ENCODE results near the gene AGPAT3.

The AGPAT3 gene

DNA sequence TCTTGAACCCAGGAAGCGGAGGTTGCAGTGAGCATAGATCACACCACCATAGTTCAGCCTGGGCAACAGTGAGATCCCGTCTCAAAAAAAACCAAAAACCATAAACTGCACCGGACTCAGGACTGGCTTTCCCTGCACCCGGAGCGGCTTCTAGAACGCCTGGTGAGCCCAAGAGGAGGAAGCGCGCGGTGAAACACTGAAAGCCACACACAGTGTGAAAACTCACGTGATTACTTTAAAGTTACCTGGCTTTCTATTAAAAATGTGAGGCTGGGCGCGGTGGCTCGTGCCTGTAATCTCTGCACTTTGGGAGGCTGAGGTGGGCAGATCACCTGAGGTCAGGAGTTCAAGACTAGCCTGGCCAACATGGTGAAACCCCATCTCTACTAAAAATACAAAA is 140.0 kb downstream of the AGPAT3 start:
- no peak for DNase-seq

DNA sequence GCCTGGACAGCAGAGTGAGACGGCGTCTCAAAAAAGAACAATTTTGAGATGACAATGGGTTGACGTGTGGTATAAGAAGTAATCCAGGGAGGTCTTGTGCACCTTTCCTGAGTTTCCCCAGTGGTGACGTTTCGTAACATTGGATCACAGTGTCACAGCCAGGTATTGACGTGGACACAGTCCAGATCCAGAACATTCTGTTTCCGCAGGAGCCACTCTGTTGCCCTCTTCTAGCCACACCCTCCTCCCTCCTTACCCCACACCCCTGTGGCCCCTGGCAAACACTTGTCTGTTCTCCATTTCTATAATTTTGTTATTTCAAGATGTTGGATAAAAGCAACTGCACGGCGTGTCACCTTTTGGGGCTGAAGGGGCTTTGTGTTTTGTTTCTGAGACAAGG is 140.6 kb downstream of the AGPAT3 start:
- DNase-seq, result no peak

DNA sequence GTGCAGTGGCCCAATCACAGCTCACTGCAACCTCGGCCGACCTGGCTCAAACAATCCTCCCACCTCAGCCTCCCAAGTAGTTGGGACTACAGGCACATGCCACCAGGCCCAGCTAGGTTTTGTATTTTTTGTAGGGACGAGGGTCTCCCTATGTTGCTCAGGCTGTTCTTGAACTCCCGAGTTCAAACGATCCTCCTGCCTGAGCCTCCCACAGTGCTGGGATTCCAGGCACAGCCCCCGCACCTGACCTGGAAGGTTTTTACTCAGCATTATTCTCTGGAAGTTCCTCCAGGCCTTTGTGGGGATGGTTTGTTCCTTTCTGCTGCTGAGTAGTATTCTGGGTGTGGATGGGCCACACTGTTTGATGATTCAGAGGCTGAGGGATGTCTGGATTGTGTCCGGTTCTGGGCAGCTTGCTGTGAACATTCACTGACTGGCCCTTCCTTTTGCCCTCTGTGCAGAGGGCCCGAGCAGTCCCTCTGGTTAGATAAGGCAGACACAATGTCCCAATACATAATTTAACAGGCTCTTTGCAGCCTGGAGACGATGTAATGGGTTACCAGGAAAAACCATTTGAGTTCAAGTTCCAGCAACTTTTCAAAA is 141.1 kb downstream of the AGPAT3 start:
- DNase-seq, result no peak

DNA sequence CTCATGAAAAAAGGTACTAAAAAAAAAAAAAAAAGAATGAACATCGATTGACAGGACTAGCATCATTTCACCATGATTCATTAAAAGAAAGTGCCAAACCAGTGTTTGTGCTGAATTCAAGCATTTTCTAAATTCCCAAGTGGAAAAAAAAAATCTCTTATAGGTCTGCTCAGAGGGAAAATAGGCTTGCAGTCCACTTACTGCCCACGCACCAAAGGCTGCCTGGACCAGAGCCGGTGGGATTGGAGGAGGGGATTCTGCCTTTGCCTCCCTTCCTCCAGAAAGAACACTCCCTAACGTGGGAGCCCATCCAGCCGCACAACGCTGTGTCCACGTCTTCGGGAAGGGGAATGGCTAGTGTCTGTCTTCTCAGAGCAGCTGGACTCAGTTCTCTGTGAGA is 141.6 kb downstream of the AGPAT3 start:
- no peak for DNase-seq

DNA sequence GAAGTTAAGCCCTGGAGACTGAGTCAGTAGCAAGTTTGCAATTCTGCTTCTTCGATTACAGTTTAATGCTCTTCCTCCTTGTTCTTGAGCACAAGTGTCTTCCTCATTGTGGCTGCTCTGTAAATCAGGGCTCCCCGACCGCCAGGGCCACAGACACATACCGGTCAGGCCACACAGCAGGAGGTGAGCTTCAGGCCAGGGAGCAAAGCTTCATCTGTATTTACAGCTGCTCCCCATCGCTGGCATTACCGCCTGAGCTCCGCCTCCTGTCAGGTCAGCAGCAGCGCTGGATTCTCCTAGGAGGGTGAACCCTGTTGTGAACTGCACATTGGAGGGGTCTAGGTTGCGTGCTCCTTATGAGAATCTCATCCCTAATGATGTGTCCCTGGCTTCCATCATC is 145.4 kb downstream of the AGPAT3 start:
- no peak for DNase-seq

DNA sequence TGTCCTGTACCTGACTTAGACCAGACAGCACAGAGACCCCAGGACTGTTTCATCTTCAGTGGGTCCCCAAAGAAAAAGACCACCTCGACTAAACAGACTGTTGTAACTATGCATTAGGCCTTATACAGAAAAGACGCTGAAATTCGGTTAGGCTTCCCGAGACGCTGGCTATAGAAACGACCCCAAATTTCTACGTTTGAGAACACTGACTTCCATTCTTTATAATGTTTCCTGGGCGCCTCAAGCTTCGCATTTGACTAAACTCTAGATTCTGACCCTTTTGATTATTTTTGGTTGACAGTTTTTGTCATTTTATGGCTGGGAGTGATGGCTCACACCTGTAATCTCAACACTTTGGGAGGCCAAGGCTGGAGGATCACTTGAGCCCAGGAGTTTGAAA is 146.1 kb downstream of the AGPAT3 start:
- no peak for DNase-seq

DNA sequence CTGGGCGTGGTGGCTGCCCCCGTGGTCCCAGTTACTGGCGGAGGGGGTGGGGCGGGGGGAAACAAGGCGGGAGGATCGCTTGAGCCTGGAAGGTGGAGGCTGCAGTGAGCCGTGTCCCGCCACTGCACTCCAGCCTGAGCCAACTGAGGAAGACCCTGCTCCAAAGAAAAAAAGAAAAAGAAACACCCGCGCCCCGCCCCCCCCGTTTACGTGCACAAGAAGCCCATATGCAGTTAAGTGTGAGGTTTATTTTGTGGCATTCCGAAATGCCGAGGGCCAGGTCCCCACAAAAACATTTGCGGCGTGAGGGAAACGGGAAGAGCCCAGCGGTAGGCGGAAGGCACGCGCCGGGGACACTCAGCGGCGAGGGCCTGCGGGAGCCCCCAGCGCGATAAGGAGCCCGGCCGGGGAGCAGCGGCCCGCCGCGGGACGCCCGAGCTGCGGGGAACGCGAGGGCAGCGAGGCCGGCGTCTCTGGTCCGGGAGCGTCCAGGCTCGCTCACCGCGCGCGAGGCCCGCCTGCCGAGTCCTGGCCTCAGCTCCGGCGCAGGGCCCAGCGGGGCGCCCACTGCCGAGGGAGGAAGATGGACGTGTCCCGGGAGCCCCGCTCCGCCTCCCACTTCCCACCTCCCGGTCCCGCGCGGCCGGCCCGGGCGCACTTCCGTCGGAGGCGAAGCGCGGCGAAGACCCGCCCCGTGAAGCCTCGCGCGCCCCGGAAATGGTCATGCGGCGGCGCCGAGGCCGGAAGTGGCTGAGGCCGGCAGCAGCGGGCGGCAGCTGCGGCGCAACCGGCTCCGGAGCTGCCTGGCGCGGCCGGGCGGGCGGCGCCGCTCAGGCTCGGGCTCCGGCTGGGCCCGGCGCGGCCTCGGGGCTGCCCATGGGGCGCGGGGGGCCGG is 146.8 kb downstream of the AGPAT3 start, which contains the start of gene TRAPPC10:
Gene TRAPPC10 (plus strand): TSS at position 731 of the 895 bp plus-strand sequence. CDS start 185 bp downstream, outside the sequence.
- peak; percentile 33 to 72 (median 46) for DNase-seq

DNA sequence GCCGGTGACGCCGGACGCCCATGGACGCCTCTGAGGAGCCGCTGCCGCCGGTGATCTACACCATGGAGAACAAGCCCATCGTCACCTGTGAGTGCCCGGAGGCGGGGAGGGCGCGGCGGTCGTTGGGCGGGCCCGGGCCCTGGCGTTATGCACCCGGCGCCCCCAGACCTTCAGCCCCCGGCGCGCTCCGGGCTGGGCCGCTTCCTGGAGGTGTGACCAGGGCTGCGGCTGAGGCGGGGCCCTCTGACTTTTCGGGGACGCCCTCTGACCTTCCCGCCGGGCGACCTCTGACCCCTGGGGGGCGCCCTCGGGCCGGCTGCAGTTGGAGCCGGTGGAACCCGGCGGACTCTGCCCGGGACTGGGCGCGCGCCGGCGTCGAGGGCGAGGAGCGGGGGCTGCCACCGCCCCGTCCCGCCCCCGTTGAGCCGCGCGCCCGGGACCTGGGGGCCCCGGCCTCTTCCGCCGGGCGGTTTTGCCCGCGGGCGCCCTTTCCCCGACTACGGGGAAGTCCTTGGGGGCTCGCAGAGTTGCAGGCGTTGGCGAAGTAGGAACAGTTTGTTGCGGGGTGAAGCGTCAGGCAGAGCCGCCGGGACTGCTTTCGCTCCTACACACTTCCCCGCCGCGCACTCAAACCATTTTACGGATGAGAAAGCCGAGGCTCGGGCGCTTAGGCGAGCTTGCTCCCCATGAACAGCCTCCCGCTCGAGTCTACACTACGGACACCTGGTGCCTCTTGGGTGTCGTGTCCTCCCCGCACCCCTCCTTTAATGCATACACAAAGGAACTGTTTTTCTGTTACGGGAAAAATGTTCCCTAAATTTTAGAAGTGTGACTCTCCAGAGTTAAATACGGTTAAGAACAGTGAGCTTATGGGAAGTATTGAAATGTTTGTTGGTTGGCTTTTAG is 147.7 kb downstream of the AGPAT3 start:
- peak; percentile 26 to 72 (median 50) for DNase-seq

DNA sequence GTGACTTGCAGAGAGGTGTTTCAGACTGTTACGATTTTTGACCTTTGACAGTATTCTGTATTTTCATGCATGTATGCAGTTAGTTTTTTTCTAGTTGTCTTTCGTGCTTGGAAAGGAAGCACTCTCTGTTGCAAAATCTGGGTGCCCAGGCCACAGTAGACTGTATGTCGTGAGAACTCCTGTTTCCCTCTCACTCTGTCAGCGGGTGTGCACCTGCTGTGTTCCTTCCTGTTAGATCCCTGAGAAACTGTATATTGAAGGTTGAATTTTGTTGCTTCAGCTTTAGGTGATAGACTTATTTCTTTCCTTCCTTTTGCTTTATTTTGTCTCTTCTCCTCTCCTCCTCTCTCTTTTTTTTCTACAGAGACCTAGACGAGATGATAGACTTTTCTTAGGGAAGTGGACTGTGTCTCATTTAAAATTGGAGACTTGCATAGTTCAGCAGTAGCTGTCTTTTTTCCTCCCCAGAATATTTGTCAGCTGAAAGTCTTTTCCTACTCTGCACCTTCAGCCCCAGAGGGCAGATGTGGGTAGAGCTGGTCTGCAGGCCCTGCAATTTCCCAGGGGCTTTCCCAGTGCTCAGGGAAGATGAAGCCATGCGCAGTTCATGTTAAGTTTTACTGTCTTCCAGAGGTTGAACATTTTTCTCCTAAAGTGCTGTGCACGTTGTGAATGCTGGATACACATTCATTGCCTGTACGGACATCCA is 148.5 kb downstream of the AGPAT3 start:
- no peak for DNase-seq

DNA sequence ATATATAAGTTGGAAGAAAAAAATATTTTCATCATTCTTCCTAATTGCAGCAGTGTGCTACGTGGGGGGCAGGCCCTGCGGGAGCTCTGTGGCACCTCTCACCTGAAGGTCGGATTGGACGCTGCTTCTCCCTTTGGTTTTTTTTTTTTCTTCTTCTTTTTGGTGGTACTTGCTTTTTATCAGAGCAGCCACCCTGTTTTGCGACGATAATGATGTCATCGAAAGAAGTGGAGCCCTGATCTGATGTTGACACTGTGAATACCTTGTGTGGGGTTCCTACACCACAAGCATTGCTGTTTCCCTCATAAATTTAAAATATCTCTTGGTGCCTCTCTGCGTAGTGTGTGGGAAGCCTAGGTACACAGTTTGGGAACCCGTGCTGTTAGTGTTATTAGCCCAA is 152.6 kb downstream of the AGPAT3 start:
- DNase-seq, result no peak

DNA sequence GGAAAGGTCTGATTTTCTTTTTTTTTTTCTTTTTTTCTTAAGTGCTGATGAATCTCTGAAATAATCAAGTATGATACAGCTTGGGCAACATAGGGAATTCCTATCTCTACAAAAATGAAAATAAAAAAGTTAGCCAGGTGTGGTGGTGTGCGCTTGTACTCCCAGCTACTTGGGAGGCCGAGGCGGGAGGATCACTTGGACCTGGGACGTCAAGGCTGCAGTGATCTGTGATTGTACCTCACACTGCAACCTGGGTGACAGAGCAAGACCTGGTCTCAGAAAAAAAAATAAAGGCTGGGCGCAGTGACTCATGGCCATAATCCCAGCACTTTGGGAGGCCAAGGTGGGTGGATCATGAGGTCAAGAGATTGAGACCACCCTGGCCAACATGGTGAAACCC is 153.1 kb downstream of the AGPAT3 start:
- no peak for DNase-seq

DNA sequence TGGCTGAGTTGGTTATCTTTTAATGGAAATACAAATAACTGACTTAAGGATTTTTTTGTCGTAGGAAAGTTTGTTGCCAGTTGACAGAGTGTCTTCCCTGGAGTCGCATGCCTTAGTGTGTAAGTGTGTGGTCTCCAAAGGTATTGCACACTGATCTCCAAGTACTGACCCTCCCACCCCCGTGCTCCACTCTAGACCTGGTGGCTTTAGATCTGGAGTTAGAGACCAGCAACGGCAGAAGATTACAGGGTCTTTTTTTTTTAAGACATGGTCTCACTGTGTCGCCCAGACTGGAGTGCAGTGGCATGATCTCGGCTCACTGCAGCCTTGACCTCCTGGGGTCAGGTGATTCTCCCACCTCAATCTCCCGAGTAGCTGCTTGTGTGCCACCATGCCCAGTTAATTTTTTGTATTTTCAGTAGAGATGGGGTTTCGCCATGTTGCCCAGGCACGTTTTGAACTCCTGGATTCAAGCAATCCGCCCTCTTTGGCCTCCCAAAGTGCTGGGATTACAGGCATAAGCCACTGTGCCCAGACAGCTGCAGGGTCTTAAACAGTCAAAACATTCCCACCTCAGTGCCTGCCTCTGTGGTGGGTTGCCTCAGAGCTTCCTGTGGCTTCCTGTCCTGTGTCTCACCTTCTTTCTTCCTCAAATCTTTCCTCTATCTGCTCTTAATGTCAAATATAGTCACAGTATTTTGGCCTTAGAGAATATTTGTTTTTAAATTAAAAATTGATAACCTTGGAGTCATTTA is 154.0 kb downstream of the AGPAT3 start:
- DNase-seq, result no peak

DNA sequence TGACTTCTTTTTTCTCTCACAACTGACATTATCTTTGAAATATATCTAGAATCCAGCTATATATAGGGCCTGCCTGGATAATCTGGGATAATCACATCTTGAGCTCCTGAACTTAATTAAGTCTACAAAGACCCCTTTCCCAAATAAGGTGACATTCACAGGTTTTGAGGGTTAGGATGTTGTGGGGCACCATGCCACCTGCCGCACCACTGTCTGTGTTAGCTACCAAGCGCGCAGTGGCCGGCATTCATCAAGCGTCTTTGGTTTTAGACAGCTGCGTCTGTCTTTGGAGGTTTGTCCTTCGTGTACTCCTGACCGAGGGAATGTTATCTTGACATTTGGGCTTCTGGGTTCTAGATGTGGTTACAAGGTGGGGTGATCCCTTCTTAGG is 154.5 kb downstream of the AGPAT3 start:
- no peak for DNase-seq

DNA sequence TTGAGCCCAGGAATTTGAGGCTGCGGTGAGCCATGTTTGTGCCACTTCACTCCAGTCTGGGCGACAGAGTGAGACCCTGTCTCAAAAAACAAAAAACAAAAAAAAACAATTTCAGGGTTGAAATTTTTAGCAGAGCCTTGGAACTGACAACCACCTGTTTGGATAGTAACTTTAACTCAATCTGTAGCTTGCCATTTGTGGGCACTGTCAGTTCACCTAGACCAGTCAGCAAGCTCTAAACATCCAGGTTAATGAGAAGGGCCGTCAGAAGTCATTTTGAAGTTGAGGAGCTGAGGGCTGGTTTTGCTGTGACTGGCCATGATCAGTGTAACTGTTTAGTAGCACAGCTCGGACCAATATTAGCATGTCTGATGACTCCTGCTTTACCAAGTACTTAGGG is 155.5 kb downstream of the AGPAT3 start:
- no peak for DNase-seq

DNA sequence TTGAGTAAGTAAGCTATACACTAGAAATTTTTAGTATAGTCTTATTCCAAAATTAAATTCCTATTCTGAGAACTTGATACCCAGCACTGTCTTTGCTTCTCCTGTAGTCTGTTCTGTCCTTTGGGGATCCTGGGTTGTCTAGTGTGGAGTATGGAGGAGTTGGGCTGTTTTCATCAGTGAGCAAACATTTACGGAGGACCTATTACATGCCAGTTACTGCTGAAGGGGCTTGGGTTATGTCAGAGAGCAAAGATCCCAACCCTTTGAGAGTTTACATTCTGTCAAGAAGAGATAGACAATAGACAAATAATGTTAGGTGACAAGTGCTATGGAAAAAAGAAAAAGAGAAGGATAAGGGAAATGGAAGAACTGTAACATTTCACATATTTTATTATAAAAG is 156.0 kb downstream of the AGPAT3 start:
- no peak for DNase-seq

DNA sequence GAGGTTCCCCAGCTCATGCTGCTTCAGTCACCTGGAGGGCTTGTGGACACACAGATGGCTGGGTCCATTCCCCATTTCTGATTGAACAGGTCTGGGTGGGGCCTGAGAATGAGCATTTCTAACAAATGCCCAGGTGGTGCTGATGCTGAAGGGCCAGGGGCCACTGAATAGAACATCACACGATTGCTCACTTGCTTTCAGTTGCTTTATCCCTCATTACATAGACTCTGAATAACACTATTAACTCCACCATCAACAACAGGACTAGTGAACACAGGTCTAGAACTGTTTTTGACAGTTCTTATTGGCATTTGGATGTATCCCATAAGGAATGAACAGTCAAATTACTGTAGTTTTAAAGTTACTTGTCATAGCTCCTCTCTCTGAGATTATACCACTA is 159.2 kb downstream of the AGPAT3 start:
- DNase-seq, result no peak

DNA sequence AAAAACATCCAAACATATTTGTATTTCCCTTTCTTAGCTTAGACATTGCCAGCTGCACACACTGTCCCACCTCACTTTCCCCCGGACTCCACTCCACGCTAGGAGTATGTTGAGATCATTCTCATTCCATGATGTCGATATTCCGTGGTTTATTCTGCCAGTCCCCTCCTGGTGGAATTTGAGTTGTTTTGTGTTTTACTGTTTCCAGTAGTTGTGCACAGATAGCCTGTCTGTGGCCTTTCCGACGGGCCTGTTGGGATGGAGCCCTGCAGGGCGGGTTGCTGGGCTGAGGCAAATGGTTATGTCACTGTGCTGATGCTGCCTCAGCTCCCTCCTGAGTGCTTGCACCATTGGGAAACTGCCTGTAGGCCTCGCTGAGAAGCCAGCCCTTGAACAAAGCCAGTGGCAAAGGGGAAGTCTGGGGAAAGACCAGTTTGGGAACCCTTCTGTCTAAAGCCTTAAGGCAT is 159.9 kb downstream of the AGPAT3 start:
- no peak for DNase-seq

DNA sequence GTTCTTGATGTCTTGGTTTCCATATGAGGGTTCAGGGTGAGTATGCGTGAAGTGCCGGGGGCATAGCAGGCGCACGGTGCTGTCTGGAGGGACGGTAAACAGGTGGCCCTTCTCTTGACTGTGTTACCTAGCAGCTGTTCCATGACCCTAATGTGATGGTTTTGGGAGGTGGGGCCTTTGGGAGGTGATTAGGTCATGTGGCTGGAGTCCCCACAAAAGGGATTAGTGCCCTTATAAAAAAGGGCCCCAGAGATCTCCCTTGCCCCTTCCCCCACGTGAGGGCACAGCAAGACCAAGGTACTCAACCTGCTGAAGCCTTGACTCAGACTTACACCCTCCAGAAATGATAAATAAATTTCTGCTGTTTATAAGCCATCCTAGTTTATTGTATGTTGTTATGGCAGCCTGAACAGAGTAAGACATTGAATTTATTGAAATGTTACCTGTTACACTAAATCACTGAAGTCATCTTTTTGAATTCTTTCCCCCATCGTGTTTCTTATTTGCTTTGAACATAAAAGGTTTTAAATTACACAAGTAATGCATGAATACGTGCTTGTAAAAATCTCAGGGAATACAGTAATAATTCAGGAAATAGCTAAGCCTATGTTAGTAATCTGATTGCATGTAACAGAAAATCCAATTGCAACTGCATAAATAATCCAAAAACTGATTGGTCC is 162.7 kb downstream of the AGPAT3 start:
- no peak for DNase-seq

DNA sequence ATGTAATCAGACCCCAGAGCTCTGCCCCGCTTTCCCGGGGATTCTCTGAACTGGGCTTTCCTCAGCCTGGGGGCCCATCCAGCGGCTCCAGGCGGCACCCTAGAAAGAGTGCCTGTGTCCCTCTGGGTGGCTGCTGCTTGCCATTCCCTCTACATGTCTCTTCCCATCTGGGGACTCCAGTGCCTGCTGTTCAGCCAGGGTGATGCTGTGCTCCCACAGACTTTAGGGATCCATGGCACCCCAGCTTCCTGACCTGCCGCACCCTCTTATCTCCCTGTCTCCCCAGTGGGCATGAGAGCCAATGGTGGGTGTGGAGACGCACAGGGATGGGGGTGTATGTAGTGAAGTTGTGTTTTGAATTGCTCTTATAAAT is 163.2 kb downstream of the AGPAT3 start:
- no peak for DNase-seq

DNA sequence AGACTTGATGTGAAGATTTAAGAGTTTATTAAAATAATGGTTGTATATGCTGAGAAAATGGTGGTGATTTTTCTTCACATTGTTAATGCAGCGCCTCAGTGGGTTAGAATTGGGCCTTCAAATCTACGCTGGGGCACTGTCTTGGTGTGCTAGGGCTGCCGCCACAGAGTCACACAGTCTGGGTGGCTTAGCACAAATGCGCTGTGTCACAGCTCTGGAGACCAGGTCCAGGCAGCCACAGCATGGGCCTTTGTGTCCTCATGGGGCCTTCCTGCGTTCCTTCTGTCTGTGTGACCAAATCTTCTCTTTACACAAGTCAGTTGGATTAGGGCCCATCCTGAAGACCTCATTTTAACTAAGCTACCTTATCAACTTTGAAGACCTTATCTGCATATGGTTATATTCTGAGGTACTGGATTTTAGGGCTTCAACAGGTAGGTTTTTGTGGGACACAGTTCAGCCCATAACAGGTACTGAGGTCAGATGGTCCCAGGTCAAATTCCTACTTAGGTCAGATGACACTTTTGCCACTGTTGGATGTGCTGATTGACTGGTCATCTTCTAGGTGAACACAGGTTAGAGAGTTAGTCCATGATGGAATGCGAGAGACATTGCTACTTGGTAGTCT is 164.6 kb downstream of the AGPAT3 start:
- no peak for DNase-seq

DNA sequence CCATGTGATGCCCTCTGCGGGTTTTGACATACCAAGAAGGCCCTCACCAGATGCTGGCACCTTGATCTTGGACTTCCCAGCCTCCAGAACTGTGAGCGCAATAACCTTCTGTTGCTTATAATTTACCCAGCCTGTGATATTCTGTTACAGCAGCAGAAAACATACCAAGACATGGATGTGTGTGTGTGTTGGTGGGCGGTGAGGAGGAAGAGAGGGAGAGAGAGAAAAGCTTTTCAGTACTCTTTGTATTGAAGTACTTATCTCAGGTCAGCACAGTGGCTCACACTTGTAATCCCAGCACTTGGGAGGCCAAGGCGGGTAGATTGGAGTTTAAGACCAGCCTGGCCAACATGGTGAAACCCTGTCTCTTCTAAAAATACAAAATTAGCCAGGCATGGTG is 170.2 kb downstream of the AGPAT3 start:
- DNase-seq, result no peak
